ENCODE results near the gene KRTAP5-4.
A peak's percentile ranks its signal among the peaks of the same experiment; 100 is the strongest.
"Not testable (repeated sequence)": the region's sequence is repeated elsewhere in the genome, so short reads cannot be mapped to it uniquely, and the experiment has no call there.

Gene KRTAP5-4

DNA sequence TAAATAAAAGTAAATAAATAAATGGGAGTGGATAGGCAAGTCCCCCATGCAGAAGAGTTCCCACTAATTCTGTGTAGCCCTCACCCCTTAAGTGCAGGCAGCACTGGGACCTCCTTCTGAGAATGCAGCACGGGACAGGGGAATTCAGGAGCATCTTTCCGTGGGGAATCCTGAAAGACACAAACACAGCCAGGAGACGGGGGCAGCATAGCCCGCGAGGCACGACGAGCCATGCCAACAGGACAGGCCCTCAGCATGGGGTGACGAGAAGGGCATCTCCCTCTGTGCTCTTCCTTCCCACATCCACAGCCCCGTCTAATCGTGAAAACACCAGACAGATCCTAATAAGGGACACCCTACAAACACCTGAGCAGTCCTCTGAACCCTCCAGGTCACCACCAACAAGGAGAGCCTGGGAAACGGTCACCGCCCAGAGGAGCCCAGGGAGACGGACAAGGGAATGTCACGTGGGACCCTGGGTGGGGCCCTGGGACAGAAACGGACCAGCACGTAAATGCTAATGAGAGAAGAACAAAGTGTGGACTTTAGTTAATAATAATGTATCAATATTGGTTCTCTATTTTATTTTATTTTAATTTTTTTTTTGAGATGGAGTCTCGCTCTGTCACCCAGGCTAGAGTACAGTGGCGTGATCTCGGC is 14.5 kb upstream of the KRTAP5-4 start:
- DNase-seq = no peak

GRCh38 chr11:1633864-1634263 is 11.9 kb upstream of the KRTAP5-4 start:
- DNase-seq = no peak

- no peak for DNase-seq
Observed at GRCh38 chr11:1632053-1632714, 10.2 kb upstream of the KRTAP5-4 start.

DNA sequence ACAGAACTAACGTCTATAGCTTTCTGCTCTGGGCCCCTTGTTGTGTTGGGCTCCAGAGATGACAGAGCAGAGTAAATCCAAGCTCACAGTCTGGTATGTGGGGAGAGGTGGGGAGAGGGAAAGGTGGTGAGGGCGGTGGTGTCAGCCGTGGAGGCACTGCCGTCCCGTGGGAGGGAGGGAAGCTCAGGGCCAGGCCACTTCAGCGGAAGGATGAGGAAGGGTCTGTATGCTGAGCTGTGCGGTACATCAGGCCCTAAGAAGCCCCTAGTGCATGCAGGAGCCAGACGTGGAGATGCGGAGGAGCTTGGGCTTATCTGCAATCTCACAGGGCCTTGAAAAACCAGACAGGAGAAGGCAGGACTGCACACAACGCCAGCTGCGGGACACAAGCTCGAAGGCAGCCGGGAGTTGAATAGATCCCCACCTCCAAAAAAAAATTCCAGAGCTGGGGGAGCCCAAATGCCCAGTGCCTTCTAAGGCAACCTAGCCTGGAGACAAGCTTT is 9.2 kb upstream of the KRTAP5-4 start:
- DNase-seq = no peak

DNA sequence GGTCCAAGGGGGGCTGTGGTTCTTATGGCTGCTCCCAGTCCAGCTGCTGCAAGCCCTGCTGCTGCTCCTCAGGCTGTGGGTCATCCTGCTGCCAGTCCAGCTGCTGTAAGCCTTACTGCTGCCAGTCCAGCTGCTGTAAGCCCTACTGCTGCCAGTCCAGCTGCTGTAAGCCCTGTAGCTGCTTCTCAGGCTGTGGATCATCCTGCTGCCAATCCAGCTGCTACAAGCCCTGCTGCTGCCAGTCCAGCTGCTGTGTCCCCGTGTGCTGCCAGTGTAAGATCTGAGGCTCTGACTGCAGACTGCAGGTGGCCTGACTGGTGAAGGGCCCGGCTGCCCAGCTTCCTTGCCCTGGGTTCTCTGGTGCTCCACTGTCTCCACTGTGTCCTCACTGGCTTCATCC is 8.3 kb upstream of the KRTAP5-4 start:
- DNase-seq = no peak

DNA sequence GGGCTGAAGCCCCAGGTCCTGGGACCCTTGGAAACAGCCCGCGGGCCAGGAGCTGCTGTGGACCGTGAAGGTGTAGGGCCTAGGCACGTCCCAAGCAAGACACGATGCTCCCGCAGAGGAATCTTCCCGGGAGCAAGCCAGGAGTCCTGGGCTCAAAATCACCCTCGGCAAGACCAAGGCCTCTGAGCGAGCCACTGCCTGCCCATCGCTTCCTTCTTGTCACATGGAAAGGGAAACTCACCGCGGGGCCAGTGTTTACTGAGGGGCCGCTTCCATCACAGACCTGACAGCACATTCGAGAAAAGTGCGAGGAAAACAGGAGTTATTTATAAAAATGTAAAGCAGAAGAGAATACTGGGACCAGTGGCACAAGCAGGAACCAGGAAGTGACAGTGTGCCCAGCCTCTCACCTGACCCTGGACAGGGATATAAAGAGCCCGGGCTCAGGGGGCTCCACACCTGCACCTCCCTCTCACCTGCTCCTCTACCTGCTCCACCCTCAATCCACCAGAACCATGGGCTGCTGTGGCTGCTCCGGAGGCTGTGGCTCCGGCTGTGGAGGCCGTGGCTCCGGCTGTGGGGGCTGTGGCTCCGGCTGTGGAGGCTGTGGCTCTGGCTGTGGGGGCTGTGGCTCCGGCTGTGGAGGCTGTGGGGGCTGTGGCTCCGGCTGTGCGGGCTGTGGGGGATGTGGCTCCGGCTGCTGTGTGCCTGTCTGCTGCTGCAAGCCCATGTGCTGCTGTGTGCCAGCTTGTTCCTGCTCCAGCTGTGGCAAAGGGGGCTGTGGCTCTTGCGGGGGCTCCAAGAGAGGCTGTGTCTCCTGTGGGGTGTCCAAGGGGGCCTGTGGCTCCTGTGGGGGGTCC is 7.6 kb upstream of the KRTAP5-4 start, which contains the start of gene KRTAP5-5:
Gene KRTAP5-5 (plus strand): TSS at position 450 of the 860 bp plus-strand sequence. CDS start 66 bp downstream, at position 516.
- DNase-seq = no peak

GRCh38 chr11:1628506-1629325 is 6.8 kb upstream of the KRTAP5-4 start:
- DNase-seq = peak; percentile 62

- DNase-seq = no peak
Observed at GRCh38 chr11:1625541-1625940, 3.6 kb upstream of the KRTAP5-4 start.

DNA sequence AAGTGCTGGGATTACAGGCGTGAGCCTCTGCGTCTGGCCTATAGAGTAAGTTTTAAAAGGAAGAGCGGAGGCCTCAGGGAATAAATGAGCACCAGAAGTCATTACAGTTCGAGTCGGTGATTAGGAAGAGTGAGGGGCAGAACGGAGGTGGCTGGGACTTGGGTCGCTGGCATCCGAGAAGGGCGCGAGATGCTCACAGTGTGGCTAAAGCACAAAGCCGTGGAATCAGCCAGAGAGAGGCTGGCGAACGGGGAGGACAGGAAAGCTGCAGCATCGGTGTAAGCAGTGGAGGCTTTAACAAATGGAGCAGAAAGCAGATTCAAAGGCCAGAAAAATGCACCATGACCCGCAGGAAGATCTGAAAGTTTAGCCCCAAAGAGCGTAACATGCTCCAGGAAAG is 2.7 kb upstream of the KRTAP5-4 start:
- no peak for DNase-seq

GRCh38 chr11:1623716-1624115 is 1.8 kb upstream of the KRTAP5-4 start:
- no peak for DNase-seq

DNA sequence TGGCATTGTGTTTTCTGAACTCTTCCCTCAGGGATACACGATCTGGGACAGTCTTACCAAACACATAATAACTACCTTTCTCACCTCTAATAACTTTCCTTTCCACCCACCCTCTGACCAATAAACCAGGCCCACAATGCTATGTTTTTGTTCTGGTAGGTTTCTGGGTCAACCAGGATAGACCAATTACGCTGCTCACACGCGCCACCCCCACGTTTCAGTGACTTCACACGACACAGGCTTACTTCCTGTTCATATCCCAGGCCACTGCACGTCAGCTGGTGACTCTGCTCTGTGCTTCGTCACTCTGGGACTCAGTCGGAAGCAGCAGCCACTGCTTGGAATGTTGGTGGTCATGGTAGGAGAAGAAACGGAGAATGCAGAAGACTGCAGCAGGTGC is 2.5 kb downstream of the KRTAP5-4 start:
- DNase-seq = no peak

DNA sequence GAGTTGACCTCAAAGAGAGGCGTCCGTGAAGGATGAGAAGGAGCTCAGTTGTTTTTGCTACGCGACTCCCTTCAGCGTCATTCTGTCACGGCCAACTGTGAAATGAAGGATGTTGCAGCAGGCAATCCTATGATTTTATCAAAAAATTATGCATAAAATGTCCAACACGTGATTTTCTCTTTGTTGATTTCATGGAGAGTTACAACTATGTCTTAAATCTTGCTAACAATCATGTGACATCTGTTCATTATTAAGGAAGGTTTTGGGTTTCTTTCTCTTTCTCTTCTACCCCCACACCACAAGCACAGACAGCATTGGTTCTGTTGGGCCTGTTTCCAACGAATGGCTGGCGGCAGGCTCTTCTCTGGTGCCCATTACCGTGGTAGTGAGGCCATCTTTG is 3.7 kb downstream of the KRTAP5-4 start:
- DNase-seq = no peak

- no peak for DNase-seq
Observed at GRCh38 chr11:1608363-1608762, 13.6 kb downstream of the KRTAP5-4 start, which contains the start of gene KRTAP5-3. Gene KRTAP5-3, minus strand, starts transcription at chr11:1608463. Its CDS starts 78 bp downstream, at chr11:1608385.

GRCh38 chr11:1607901-1608300 is 14.0 kb downstream of the KRTAP5-4 start:
- DNase-seq = not testable (repeated sequence)

- not testable (repeated sequence) for DNase-seq
Observed at GRCh38 chr11:1607156-1607845, 14.6 kb downstream of the KRTAP5-4 start.

DNA sequence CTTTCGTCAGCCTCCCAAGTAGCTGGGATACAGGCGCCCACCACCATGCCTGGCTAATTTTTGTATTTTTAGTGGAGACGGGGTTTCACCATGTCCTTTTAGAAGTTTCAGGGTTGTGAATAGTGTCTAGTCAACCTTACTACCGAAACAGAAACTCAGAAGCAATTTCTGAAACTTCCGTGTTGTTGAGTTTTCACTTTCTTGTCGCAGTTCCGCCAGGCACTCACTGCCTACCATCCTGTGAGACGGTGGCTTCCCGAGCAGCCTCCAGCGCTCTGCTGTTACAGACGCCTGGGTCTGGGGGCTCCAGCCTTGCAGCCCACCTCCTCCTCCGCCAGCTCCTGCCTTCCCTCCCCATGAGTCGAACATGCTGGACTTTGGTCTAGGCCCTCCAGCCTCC is 16.0 kb downstream of the KRTAP5-4 start:
- peak; percentile 50 for DNase-seq

- no peak for DNase-seq
Observed at GRCh38 chr11:1604711-1605110, 17.2 kb downstream of the KRTAP5-4 start.

DNA sequence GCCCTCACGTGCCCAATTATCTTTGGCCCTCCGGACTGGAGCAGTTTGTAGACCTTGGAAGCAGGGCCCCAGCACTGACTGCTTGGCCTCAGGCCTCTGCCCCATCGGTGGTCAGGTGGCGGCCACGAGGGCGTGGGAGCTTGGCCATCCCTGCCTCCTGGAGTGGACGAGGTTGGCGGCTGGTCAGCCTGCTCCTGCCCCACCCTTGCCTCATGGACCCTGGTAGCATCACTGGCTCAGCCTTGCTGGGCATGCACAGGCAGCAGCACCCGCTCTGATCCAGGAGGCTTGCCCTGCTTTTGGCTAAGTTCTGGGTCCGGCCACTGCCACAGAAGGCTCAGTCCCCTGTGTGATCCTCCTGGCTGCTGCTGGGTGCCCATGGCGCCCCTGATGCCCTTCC is 17.8 kb downstream of the KRTAP5-4 start:
- no peak for DNase-seq

- DNase-seq = no peak
Observed at GRCh38 chr11:1603629-1604028, 18.3 kb downstream of the KRTAP5-4 start.

- not testable (repeated sequence) for DNase-seq
Observed at GRCh38 chr11:1601663-1602062, 20.3 kb downstream of the KRTAP5-4 start.

- no peak for DNase-seq
Observed at GRCh38 chr11:1600626-1601025, 21.3 kb downstream of the KRTAP5-4 start.

GRCh38 chr11:1598816-1599215 is 23.1 kb downstream of the KRTAP5-4 start:
- DNase-seq = no peak

All from activated CD4-positive, alpha-beta T cell treated with anti-CD3 and anti-CD28 coated beads, Interleukin-10, Interleukin-2, amounts not matched to agents 100 ng/mL and 50 ng/mL, durations not matched to agents 16 hours and 8 hours (primary cell).